Activated CD8-positive, alpha-beta memory T cell treated with anti-CD3 and anti-CD28 coated beads, Interleukin-2, amount 50 U/mL, for 1 hour (primary cell): ENCODE measurements around the gene TUFM.

ENCODE experiments used
- DNase-seq: peaks from one replicate; pipeline ENCODE4 v3.0.0-alpha.2; 2020; ENCODE audit errors: extremely low read depth

Gene TUFM

DNA sequence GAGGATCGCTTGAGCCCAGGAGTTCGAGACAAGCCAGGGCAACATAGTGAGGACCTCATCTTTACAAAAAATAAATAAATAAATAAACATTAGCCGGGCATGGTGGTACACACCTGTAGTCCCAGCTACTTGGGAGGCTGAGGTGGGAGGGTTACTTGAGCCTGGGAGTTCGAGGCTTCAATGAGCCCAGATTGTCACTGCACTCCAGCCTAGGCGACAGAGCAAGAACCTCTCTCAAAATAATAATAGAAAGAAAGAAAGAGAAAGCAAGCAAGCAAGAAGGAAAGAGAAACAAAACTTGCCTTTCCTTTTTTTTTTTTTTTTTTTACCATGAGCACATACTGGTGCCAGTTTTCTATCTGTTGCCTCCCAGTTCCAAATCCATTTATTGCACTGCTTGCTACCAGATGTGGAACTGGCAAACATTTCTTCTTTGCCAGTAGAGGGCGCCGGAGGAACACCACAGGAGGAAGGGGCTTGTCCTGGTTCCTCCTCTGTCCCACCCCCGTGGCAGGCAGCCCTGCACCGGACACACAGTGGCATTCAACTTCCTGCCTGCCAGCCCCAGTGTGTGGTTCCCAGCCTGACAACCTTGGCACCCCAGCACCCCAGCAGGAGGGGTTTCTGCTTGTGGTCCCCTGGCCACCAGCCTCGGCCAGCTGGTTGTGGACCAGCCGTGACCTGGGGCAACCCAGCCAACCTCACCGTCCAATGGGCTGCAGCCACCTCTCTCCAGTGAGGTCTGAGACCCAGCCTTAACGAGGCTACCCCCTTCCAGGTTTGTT lies 43.7 kb downstream of the TUFM start:
- peak; percentile 58 for DNase-seq
